SK-N-SH treated with all-trans-retinoic acid at 6 μM for 48 hours (cell line): ENCODE data around the gene CEP128.

Source experiments
- ATAC-seq: fragments of 200-7000 bp; cut with Tn5 transposase; 3 replicates; pipeline ENCODE4 v1.9.1; 2020; ENCODE audit warnings: mild to moderate bottlenecking, moderate library complexity
- ARNTL ChIP-seq: fragments of 450-650 bp; formaldehyde crosslinking; IDR thresholded peaks from 2 replicates; pipeline ENCODE4 v1.5.0; 2020; ENCODE audit warnings: low read depth, mild to moderate bottlenecking, moderate library complexity, borderline replicate concordance
- BACH2 ChIP-seq: fragments of 250-450 bp; sonication (Bioruptor Pico); IDR thresholded peaks from 2 replicates; pipeline ENCODE4 v1.9.0; 2021; ENCODE audit warnings: mild to moderate bottlenecking, borderline replicate concordance
- CREB5 ChIP-seq: fragments of 250-450 bp; sonication (Bioruptor Pico); IDR thresholded peaks from 2 replicates; pipeline ENCODE4 v1.5.1; 2020; ENCODE audit warnings: low read depth, mild to moderate bottlenecking, moderate library complexity
- ESRRG ChIP-seq: fragments of 250-450 bp; sonication (Bioruptor Pico); IDR thresholded peaks from 2 replicates; pipeline ENCODE4 v1.6.1; 2021; ENCODE audit warnings: mild to moderate bottlenecking
- ISL1 ChIP-seq: fragments of 250-450 bp; sonication (Bioruptor Pico); IDR thresholded peaks from 2 replicates; pipeline ENCODE4 v2.1.2; 2022; ENCODE audit warnings: mild to moderate bottlenecking, moderate library complexity
- PATZ1 ChIP-seq: fragments of 250-450 bp; sonication (Bioruptor Pico); IDR thresholded peaks from 2 replicates; pipeline ENCODE4 v1.8.0; 2020; ENCODE audit warnings: mild to moderate bottlenecking, moderate library complexity, borderline replicate concordance
- POU6F1 ChIP-seq: fragments of 250-450 bp; sonication (Bioruptor Pico); IDR thresholded peaks from 2 replicates; pipeline ENCODE4 v1.8.0; 2021; ENCODE audit warnings: low read depth, mild to moderate bottlenecking, moderate library complexity, borderline replicate concordance
- PPARA ChIP-seq: fragments of 250-450 bp; sonication (Bioruptor Pico); IDR thresholded peaks from 2 replicates; pipeline ENCODE4 v1.5.0; 2020; ENCODE audit warnings: mild to moderate bottlenecking, borderline replicate concordance
- RARB ChIP-seq: fragments of 250-450 bp; sonication (Bioruptor Pico); IDR thresholded peaks from 2 replicates; pipeline ENCODE4 v1.8.0; 2021; ENCODE audit warnings: mild to moderate bottlenecking, moderate library complexity
- SNAI2 ChIP-seq: fragments of 250-450 bp; sonication (Bioruptor Pico); IDR thresholded peaks from 2 replicates; pipeline ENCODE4 v1.5.0; 2020; ENCODE audit warnings: mild to moderate bottlenecking, moderate library complexity
- TOX ChIP-seq: fragments of 250-450 bp; sonication (Bioruptor Pico); IDR thresholded peaks from 2 replicates; pipeline ENCODE4 v1.8.0; 2021; ENCODE audit warnings: mild to moderate bottlenecking, moderate library complexity, borderline replicate concordance
- TSHZ2 ChIP-seq: fragments of 250-450 bp; sonication (Bioruptor Pico); IDR thresholded peaks from 2 replicates; pipeline ENCODE4 v1.5.0; 2020; ENCODE audit warnings: mild to moderate bottlenecking, moderate library complexity
- ZC3H10 ChIP-seq: fragments of 250-450 bp; sonication (Bioruptor Pico); IDR thresholded peaks from 2 replicates; pipeline ENCODE4 v1.5.1; 2021; ENCODE audit warnings: mild to moderate bottlenecking, moderate library complexity
- ZFP3 ChIP-seq: fragments of 250-450 bp; sonication (Bioruptor Pico); IDR thresholded peaks from 2 replicates; pipeline ENCODE4 v1.5.0; 2020; ENCODE audit warnings: mild to moderate bottlenecking, moderate library complexity
- ZFP30 ChIP-seq: fragments of 450-650 bp; formaldehyde crosslinking; IDR thresholded peaks from 2 replicates; pipeline ENCODE4 v1.5.0; 2022; ENCODE audit warnings: mild to moderate bottlenecking, moderate library complexity
- ZNF565 ChIP-seq: fragments of 450-650 bp; formaldehyde crosslinking; conservative IDR thresholded peaks from 2 replicates; pipeline ENCODE4 v1.5.0; 2020; ENCODE audit warnings: low read depth, mild to moderate bottlenecking, moderate library complexity
- ZNF70 ChIP-seq: fragments of 450-650 bp; formaldehyde crosslinking; IDR thresholded peaks from 2 replicates; pipeline ENCODE4 v1.5.0; 2020; ENCODE audit warnings: mild to moderate bottlenecking, moderate library complexity
- ZNF8 ChIP-seq: fragments of 450-650 bp; formaldehyde crosslinking; IDR thresholded peaks from 2 replicates; pipeline ENCODE4 v1.5.0; 2020; ENCODE audit warnings: mild to moderate bottlenecking, moderate library complexity

The CEP128 gene

GRCh38 chr14:80977221-80977620 is 35.7 kb upstream of the CEP128 start:
- TF ChIP-seq CREB5 (CRISPR knock-in tag) (no peak), POU6F1 (CRISPR knock-in tag) (no peak), RARB (CRISPR knock-in tag) (no peak), BACH2 (CRISPR knock-in tag) (no peak), ZNF70 (no peak), PPARA (CRISPR knock-in tag) (no peak), PATZ1 (CRISPR knock-in tag) (no peak)
- ATAC-seq = 0 out of 3 replicates have a peak, but pooled peaks have one; percentile 39

- ATAC-seq = no peak
- TF ChIP-seq ZC3H10 (CRISPR knock-in tag) = no peak
- TF ChIP-seq PATZ1 (CRISPR knock-in tag) = no peak
- no peak for TF ChIP-seq ZFP30
- no peak for TF ChIP-seq POU6F1 (CRISPR knock-in tag)
- no peak for TF ChIP-seq TOX (CRISPR knock-in tag)
- no peak for TF ChIP-seq ZNF565 (CRISPR knock-in tag)
- no peak for TF ChIP-seq SNAI2 (CRISPR knock-in tag)
- no peak for TF ChIP-seq ZNF8 (CRISPR knock-in tag)
Measured at GRCh38 chr14:80974679-80975078, 33.1 kb upstream of the CEP128 start.

GRCh38 chr14:80973931-80974641 is 32.5 kb upstream of the CEP128 start:
- no peak for ATAC-seq

GRCh38 chr14:80965037-80965436 is 23.5 kb upstream of the CEP128 start:
- no peak for ATAC-seq
- TF ChIP-seq TSHZ2 = no peak
- no peak for TF ChIP-seq RARB (CRISPR knock-in tag)
- no peak for TF ChIP-seq ZC3H10 (CRISPR knock-in tag)
- TF ChIP-seq ZFP3 (CRISPR knock-in tag) = no peak
- TF ChIP-seq TOX (CRISPR knock-in tag) = no peak
- no peak for TF ChIP-seq SNAI2 (CRISPR knock-in tag)
- no peak for TF ChIP-seq ISL1 (CRISPR knock-in tag)
- no peak for TF ChIP-seq ZNF565 (CRISPR knock-in tag)
- TF ChIP-seq ESRRG (CRISPR knock-in tag) = no peak
- TF ChIP-seq ZFP30 = no peak
- no peak for TF ChIP-seq BACH2 (CRISPR knock-in tag)
- no peak for TF ChIP-seq ARNTL (CRISPR knock-in tag)

More at GRCh38 chr14:80973931-80974641, 32.5 kb upstream of the CEP128 start:
- TF ChIP-seq ISL1 (CRISPR knock-in tag) (peak; percentile 49; the same call in 1 of the 2 replicates), CREB5 (CRISPR knock-in tag) (no peak)
